ENCODE data around the gene SBNO2. TPM values are rescaled to one million over a fixed set of nuclear protein-coding genes. Genes with fewer than 3 reads are reported as not detected.

SBNO2 gene
- total RNA-seq, 1 experiment from 2014 or later = 51.8 TPM

DNA sequence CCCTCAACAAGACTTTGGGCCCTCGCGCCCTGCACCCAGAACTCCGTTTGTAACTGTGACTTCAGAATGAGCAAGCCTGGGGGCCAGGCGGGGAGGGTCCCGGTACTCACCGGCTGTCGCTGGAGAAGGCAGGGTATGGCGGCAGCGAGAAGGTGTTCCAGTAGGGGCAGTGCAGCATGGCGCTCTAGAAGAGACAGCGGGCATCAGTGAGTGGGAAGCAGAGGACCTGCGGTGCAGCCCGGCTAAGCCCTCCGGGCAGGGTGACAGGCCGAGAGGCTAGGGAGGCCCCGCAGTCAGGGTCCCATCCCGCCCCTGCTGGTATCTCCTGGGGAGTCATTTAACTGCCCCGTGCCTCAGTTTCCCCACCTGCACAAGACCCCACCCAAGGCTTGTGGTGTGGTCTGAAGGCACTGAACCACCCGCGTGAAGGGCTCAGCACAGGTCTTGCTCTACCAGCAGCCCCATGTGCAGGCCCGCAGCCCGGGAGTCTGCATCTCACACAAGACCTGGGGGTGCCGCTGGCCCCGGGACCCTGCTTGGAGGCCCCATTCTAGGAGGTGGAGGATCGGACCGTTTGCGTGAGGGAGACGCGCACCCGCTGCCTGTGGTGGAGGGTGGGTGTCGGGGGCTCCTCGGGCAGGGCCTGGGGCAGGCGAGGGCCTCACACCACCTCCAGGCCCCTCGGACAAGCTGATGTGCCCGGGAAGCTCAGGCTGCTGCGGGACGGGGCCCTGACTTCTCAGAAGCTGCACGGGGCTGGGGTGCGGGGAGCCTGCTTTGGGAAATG, 24.6 kb downstream of the SBNO2 start:
- ChIA-PET POLR2A (ENCODE audit: low non-redundant PET) (no interaction called here), CTCF (no interaction called here)
- Histone ChIP-seq H3K9me3 (ENCODE audit: low read depth, low read length, poor library complexity, severe bottlenecking) (no peaks in the 10 kb centered on the region), H3K27me3 (replicated peaks; ENCODE audit: insufficient read depth, low read depth, low read length, poor library complexity) (no peaks in the 10 kb centered on the region), H3K36me3 (ENCODE audit: insufficient read depth, low read length, poor library complexity, severe bottlenecking) (no peaks in the 10 kb centered on the region), H3K27ac (ENCODE audit: low read depth, low read length, poor library complexity, severe bottlenecking) (no peak overlapping the region), H3K4me3 (ENCODE audit: low read depth, low read length, poor library complexity, severe bottlenecking) (no peak overlapping the region), H3K4me1 (ENCODE audit: insufficient read depth, low read length, poor library complexity, severe bottlenecking) (peaks cover 16% of the 10 kb centered on the region)
- intact Hi-C loops (cut with micrococcal nuclease; ENCODE audit: unreplicated experiment) = no loop called here
- no peak for DNase-seq (ENCODE audit: low spot score)
- BruUV-seq (replicated peaks) = no TSS peak
- no peak for TF ChIP-seq EZH2 (IDR thresholded peaks at IDR 0.05; ENCODE audit: borderline replicate concordance, low read depth, low read length, poor library complexity, severe bottlenecking)
- TF ChIP-seq, protein P1, sequence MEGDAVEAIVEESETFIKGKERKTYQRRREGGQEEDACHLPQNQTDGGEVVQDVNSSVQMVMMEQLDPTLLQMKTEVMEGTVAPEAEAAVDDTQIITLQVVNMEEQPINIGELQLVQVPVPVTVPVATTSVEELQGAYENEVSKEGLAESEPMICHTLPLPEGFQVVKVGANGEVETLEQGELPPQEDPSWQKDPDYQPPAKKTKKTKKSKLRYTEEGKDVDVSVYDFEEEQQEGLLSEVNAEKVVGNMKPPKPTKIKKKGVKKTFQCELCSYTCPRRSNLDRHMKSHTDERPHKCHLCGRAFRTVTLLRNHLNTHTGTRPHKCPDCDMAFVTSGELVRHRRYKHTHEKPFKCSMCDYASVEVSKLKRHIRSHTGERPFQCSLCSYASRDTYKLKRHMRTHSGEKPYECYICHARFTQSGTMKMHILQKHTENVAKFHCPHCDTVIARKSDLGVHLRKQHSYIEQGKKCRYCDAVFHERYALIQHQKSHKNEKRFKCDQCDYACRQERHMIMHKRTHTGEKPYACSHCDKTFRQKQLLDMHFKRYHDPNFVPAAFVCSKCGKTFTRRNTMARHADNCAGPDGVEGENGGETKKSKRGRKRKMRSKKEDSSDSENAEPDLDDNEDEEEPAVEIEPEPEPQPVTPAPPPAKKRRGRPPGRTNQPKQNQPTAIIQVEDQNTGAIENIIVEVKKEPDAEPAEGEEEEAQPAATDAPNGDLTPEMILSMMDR (conservative IDR thresholded peaks at IDR 0.05; ENCODE audit: low read depth, low read length) = no peak

DNA sequence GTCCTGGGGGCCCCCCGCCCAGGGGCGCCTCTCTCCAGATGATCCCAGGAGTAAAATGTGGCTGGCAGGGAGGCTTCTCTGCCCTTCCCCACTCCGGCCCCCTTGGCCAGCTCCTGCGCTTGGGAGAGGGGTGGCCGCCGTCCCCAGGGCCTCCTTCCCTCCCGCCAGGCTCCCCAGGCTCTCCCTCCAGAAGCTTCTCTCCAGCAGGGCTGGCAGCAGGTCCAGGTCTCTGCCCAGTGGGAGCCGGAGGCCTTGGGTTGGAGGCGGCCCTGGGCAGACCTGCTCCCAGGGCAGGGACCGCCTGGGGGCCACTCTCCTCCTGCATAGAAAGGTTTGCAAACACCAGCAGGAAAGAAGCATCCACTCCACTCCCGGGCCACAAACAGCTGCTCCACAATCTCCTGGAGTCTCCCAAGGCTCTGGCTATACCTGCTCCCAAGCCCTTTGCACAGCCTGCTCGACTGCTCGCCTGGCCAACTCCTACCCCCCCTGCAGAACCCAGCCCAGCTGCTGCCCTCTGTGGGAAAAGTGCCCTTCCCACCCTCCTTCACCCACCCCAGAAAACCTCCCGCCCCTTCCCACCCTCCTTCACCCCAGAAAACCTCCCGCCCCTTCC, 26.0 kb downstream of the SBNO2 start:
- H3K36me3 ChIP-seq (ENCODE audit: insufficient read depth, low read length, poor library complexity, severe bottlenecking) = no peaks in the 10 kb centered on the region
- H3K4me1 ChIP-seq (ENCODE audit: insufficient read depth, low read length, poor library complexity, severe bottlenecking) = peaks cover 16% of the 10 kb centered on the region
- ChIA-PET POLR2A (ENCODE audit: low non-redundant PET) (no interaction called here), CTCF (no interaction called here)
- H3K9me3 ChIP-seq (ENCODE audit: low read depth, low read length, poor library complexity, severe bottlenecking) = no peaks in the 10 kb centered on the region
- intact Hi-C loops (cut with micrococcal nuclease; ENCODE audit: unreplicated experiment) = no loop called here
- TF ChIP-seq, protein P1 (conservative IDR thresholded peaks at IDR 0.05; ENCODE audit: low read depth, low read length) = no peak
- TF ChIP-seq EZH2 (IDR thresholded peaks at IDR 0.05; ENCODE audit: borderline replicate concordance, low read depth, low read length, poor library complexity, severe bottlenecking) = no peak
- H3K27ac ChIP-seq (ENCODE audit: low read depth, low read length, poor library complexity, severe bottlenecking) = no peak overlapping the region
- no TSS peak for BruUV-seq (replicated peaks)
- H3K4me3 ChIP-seq (ENCODE audit: low read depth, low read length, poor library complexity, severe bottlenecking) = no peak overlapping the region
- DNase-seq (ENCODE audit: low spot score) = no peak
- no peaks in the 10 kb centered on the region for H3K27me3 ChIP-seq (replicated peaks; ENCODE audit: insufficient read depth, low read depth, low read length, poor library complexity)

DNA sequence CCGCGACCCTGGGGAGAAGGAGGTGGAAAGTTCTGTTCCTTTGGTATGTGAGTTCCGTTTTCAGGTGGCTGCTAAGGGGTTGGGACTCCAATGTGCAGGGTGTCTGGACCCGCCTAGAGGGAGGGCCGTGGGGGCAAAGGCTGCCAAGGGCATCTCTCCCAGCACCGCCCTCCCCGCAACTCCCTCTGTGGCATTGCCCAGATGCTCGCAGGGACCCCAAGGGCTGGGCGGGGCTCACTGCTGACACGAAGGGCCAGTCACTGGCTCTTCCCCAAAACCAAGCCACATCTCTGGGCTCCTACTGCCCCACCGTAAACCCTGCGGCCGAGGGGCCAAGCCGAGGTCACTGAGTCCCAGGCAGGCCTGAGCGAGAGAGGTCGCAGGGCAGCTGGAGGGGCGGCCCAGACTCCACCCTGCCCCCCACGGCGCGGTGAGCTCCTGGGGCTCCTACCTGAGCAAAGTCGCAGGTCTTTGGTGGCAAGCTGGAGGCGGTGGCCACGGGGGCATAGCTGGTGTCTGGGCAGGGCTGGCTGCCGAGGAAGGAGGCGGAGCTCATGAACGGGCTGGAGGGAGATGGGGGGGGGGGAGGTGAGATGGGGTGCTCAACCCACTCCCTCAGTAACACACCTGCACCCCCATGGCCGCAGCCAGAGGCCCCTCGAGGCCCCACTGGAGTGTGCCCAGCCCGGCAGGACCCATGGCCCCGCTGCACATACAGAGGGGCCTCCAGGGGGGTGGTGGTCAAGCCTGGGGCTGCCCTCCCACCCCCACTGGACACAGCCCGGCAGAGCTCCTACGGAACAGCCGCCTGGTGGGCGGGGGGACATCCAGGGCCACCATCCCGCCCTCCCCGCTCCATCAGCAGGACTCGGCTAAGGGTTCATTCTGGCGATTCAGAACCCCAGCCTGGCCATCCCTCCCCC, 26.9 kb downstream of the SBNO2 start:
- Histone ChIP-seq H3K9me3 (ENCODE audit: low read depth, low read length, poor library complexity, severe bottlenecking) (no peaks in the 10 kb centered on the region), H3K27me3 (replicated peaks; ENCODE audit: insufficient read depth, low read depth, low read length, poor library complexity) (no peaks in the 10 kb centered on the region), H3K4me1 (ENCODE audit: insufficient read depth, low read length, poor library complexity, severe bottlenecking) (peaks cover 7% of the 10 kb centered on the region), H3K27ac (ENCODE audit: low read depth, low read length, poor library complexity, severe bottlenecking) (no peak overlapping the region), H3K4me3 (ENCODE audit: low read depth, low read length, poor library complexity, severe bottlenecking) (no peak overlapping the region), H3K36me3 (ENCODE audit: insufficient read depth, low read length, poor library complexity, severe bottlenecking) (no peaks in the 10 kb centered on the region)
- BruUV-seq (replicated peaks) = no TSS peak
- ChIA-PET CTCF (no interaction called here), POLR2A (ENCODE audit: low non-redundant PET) (no interaction called here)
- TF ChIP-seq, protein P1 (conservative IDR thresholded peaks at IDR 0.05; ENCODE audit: low read depth, low read length) = no peak
- no peak for TF ChIP-seq EZH2 (IDR thresholded peaks at IDR 0.05; ENCODE audit: borderline replicate concordance, low read depth, low read length, poor library complexity, severe bottlenecking)
- intact Hi-C loops (cut with micrococcal nuclease; ENCODE audit: unreplicated experiment) = no loop called here
- no peak for DNase-seq (ENCODE audit: low spot score)
